HG03439 (cell line): ENCODE measurements around the gene C22orf15.

Experiments
- ATAC-seq: cut with Tn5 transposase; IDR thresholded peaks from one replicate; pipeline ENCODE4 v1.9.1; 2021; ENCODE audit warnings: mild to moderate bottlenecking, moderate library complexity; ENCODE audit not compliant: unreplicated experiment

C22orf15 gene

GRCh38 chr22:23750714-23751440 is 11.9 kb upstream of the C22orf15 start, which contains the start of gene ZNF70:
TSS of gene ZNF70 (minus strand) at chr22:23751112. CDS start at chr22:23745140, 5,972 bp downstream.
- peak; percentile 81 for ATAC-seq

GRCh38 chr22:23751441-23751996 is 11.3 kb upstream of the C22orf15 start:
- peak; percentile 28 for ATAC-seq

GRCh38 chr22:23752090-23752691 is 10.6 kb upstream of the C22orf15 start:
- ATAC-seq, result no peak

- ATAC-seq, result no peak
Measured at GRCh38 chr22:23752750-23753149, 10.0 kb upstream of the C22orf15 start.

GRCh38 chr22:23753385-23753784 is 9.4 kb upstream of the C22orf15 start:
- no peak for ATAC-seq

GRCh38 chr22:23754220-23754919 is 8.4 kb upstream of the C22orf15 start, which contains the start of gene VPREB3:
TSS of gene VPREB3 (minus strand) at chr22:23754425. CDS start at chr22:23754363, 62 bp downstream.
- no peak for ATAC-seq

- ATAC-seq, result no peak
Measured at GRCh38 chr22:23754980-23755636, 7.7 kb upstream of the C22orf15 start.

- ATAC-seq, result no peak
Measured at GRCh38 chr22:23755711-23756110, 7.1 kb upstream of the C22orf15 start.

- ATAC-seq, result no peak
Measured at GRCh38 chr22:23756891-23757290, 5.9 kb upstream of the C22orf15 start.

- ATAC-seq, result no peak
Measured at GRCh38 chr22:23759566-23759965, 3.2 kb upstream of the C22orf15 start.

- ATAC-seq, result no peak
Measured at GRCh38 chr22:23760056-23760455, 2.7 kb upstream of the C22orf15 start.

GRCh38 chr22:23763579-23763945 is 772 bp downstream of the C22orf15 start:
- ATAC-seq, result no peak

- ATAC-seq, result no peak
Measured at GRCh38 chr22:23763954-23764353, 1.2 kb downstream of the C22orf15 start.

GRCh38 chr22:23764899-23765881 is 2.4 kb downstream of the C22orf15 start:
- ATAC-seq, result no peak

- ATAC-seq, result no peak
Measured at GRCh38 chr22:23767303-23767672, 4.5 kb downstream of the C22orf15 start.

- peak; percentile 50 for ATAC-seq
Measured at GRCh38 chr22:23767673-23768548, 5.1 kb downstream of the C22orf15 start, which contains the start of gene CHCHD10. TSS of gene CHCHD10 (minus strand) at chr22:23767972. CDS start at chr22:23767874, 98 bp downstream.

- ATAC-seq, result no peak
Measured at GRCh38 chr22:23769321-23769965, 6.7 kb downstream of the C22orf15 start.

- no peak for ATAC-seq
Measured at GRCh38 chr22:23772315-23772648, 9.5 kb downstream of the C22orf15 start.
